T-cell (primary cell): ENCODE data around the gene KIFAP3. TPM values are rescaled to one million over a fixed set of nuclear protein-coding genes. Genes with fewer than 3 reads are reported as not detected.

Experiments used
- ATAC-seq, 4 experiments: fragments of 200-7000 bp in 3 of 4; fragments of 150-1000 bp in 1 of 4; cut with Tn5 transposase; replicated peaks in 1 of 4; 1 replicate in 3 of 4; 2 replicates in 1 of 4; pipeline ENCODE4 v1.10.0; 2021; ENCODE audit warnings: moderate library complexity in 3 of 4, mild to moderate bottlenecking in 2 of 4, moderate number of reproducible peaks in 1 of 4
- CTCF ChIA-PET, 2 donors: fragments of 300-600 bp; sonication (Branson Sonifier 250); formaldehyde crosslinking; loops; one replicate each; lab custom pipeline; 2022; ENCODE audit warnings: antibody characterized with exemption in 2 of 2; lab: Charles Lee
- POLR2A ChIA-PET, 2 donors: fragments of 300-600 bp; sonication (Branson Sonifier 250); formaldehyde crosslinking; loops; one replicate each; lab custom pipeline; 2022; ENCODE audit warnings: antibody characterized with exemption in 2 of 2; lab: Charles Lee
- DNase-seq, 35 experiments: peaks; one replicate each; pipeline versions ENCODE4 v3.0.0 to v3.0.0-alpha.2; 2013 to 2023
- H3K27ac ChIP-seq: one replicate; pipeline ENCODE4 v1.5.1; 2013; ENCODE audit warnings: low read length
- H3K27me3 ChIP-seq, 2 experiments: replicated peaks in 1 of 2; 1 replicate in 1 of 2; 2 replicates in 1 of 2; pipeline versions ENCODE4 v1.6.1 to v1.7.0; 2013; ENCODE audit warnings: low read length in 1 of 2, mixed read lengths in 1 of 2; ENCODE audit not compliant: control insufficient read depth in 2 of 2, insufficient read depth in 2 of 2; ENCODE audit errors: extremely low read depth in 1 of 2
- H3K36me3 ChIP-seq, 2 donors: 1 replicate in 1 of 2; 2 replicates in 1 of 2; pipeline versions ENCODE4 v1.6.1 to v1.7.0; 2013; ENCODE audit warnings: low read length in 1 of 2; ENCODE audit not compliant: control insufficient read depth in 2 of 2, insufficient read depth in 1 of 2; ENCODE audit errors: extremely low read depth in 1 of 2
- H3K4me1 ChIP-seq, 2 experiments: 1 replicate in 1 of 2; 2 replicates in 1 of 2; pipeline versions ENCODE4 v1.6.1 to v1.7.0; 2013; ENCODE audit warnings: low read length in 2 of 2, mixed read lengths in 1 of 2; ENCODE audit not compliant: insufficient read depth in 2 of 2, control insufficient read depth in 1 of 2; ENCODE audit errors: extremely low read depth in 1 of 2
- H3K4me3 ChIP-seq, 2 donors: 1 replicate in 1 of 2; 2 replicates in 1 of 2; pipeline versions ENCODE4 v1.5.1 to v1.7.0; 2013; ENCODE audit warnings: mild to moderate bottlenecking in 2 of 2, low read length in 1 of 2, moderate library complexity in 1 of 2; ENCODE audit not compliant: control insufficient read depth in 1 of 2; ENCODE audit errors: extremely low read depth in 1 of 2
- H3K9me3 ChIP-seq: 2 replicates; pipeline ENCODE4 v1.7.0; 2013
- H3K27ac Mint-ChIP-seq, 2 donors: one replicate each; pipeline ENCODE4 v1.8.0; 2020 to 2021; ENCODE audit warnings: mild to moderate bottlenecking in 2 of 2, mixed read lengths in 2 of 2
- H3K27me3 Mint-ChIP-seq, 2 donors: one replicate each; pipeline ENCODE4 v1.8.0; 2021 to 2022; ENCODE audit warnings: mixed read lengths in 2 of 2
- H3K36me3 Mint-ChIP-seq: one replicate; pipeline ENCODE4 v1.8.0; 2021; ENCODE audit warnings: mixed read lengths
- H3K4me1 Mint-ChIP-seq, 3 donors: one replicate each; pipeline ENCODE4 v1.8.0; 2020 to 2022; ENCODE audit warnings: mixed read lengths in 3 of 3, mild to moderate bottlenecking in 1 of 3
- H3K4me3 Mint-ChIP-seq, 3 donors: one replicate each; pipeline ENCODE4 v1.8.0; 2020 to 2022; ENCODE audit warnings: mild to moderate bottlenecking in 3 of 3, mixed read lengths in 3 of 3, moderate library complexity in 3 of 3
- H3K9me3 Mint-ChIP-seq, 3 donors: one replicate each; pipeline ENCODE4 v1.8.0; 2020 to 2022; ENCODE audit warnings: mixed read lengths in 3 of 3
- WGBS: methylation state at CpG from one replicate; pipeline ENCODE4 v1.1.5; 2013; ENCODE audit warnings: missing lambda C conversion rate; ENCODE audit not compliant: insufficient coverage; 5-methylcytosine and 5-hydroxymethylcytosine counted together
- total RNA-seq, 35 experiments: library from RNA in 6 of 35; stranded (reverse) in 6 of 35; fragments of 120-200 nt in 1 of 35; gene quantifications; one replicate each; pipeline versions ENCODE4 v1.2.1 to v1.2.4 and lab custom pipeline; 2013 to 2026

Gene KIFAP3
- total RNA-seq, 5 donors from 2014 or later (not counting 1 experiment from before 2014, with no cell fraction given): 13.8 to 20.2 (median 16.6) TPM

GRCh38 chr1:169902751-169903150 lies 171.7 kb downstream of the KIFAP3 start:
- Mint-ChIP-seq H3K36me3 (no peaks in the 10 kb centered on the region), H3K27ac (peak overlapping the region; percentile 56 to 83), H3K4me3 (peak overlapping the region; percentile 2 to 57 (median 25)), H3K4me1 (peaks cover 18 to 20% (median 20%) of the 10 kb centered on the region in 3 donors), H3K27me3 (peaks cover 3 to 5% of the 10 kb centered on the region in 2 donors), H3K9me3 (peaks cover 0 to 2% (median 0%) of the 10 kb centered on the region in 3 donors)
- Histone ChIP-seq H3K36me3 (no peaks in the 10 kb centered on the region), H3K27me3 (no peaks in the 10 kb centered on the region), H3K4me3 (no peak overlapping the region), H3K4me1 (peaks cover 3 to 4% of the 10 kb centered on the region in 2 experiments), H3K27ac (no peak overlapping the region), H3K9me3 (no peaks in the 10 kb centered on the region)
- WGBS: 64% methylated on average over 1 of the region's 5 CpGs
- ChIA-PET CTCF (interaction anchor here in 1 of 2 donors (0.8 to 1.3 kb wide), 2 partner anchors 26 to 30 kb away, joined by 3 read pairs; no protein-coding TSS in a partner anchor), POLR2A (interaction anchor here (0.5 to 1.4 kb wide), 3 partner anchors 8 to 10 kb away, joined by 3 to 8 read pairs (median 3); no protein-coding TSS in a partner anchor)
- ATAC-seq (peak in 3 of 4 experiments; percentile 55 to 61 (median 61)), DNase-seq (peak in 1 of 35 experiments; percentile 15)

GRCh38 chr1:169901115-169901514 lies 173.4 kb downstream of the KIFAP3 start:
- DNase-seq (no peak), ATAC-seq (no peak)
- POLR2A ChIA-PET: no interaction called here
- Mint-ChIP-seq H3K9me3 (peaks cover 0 to 2% (median 0%) of the 10 kb centered on the region in 3 donors), H3K27me3 (peaks cover 3 to 10% of the 10 kb centered on the region in 2 donors), H3K4me3 (no peak overlapping the region), H3K36me3 (no peaks in the 10 kb centered on the region), H3K4me1 (peaks cover 18 to 20% (median 19%) of the 10 kb centered on the region in 3 donors), H3K27ac (no peak overlapping the region)
- Histone ChIP-seq H3K4me1 (peaks cover 3 to 4% of the 10 kb centered on the region in 2 experiments), H3K36me3 (no peaks in the 10 kb centered on the region), H3K27me3 (no peaks in the 10 kb centered on the region), H3K4me3 (no peak overlapping the region), H3K27ac (no peak overlapping the region), H3K9me3 (no peaks in the 10 kb centered on the region)
- CTCF ChIA-PET: no interaction called here

- H3K4me3 ChIP-seq: no peak overlapping the region
- no peaks in the 10 kb centered on the region for H3K27me3 ChIP-seq
- DNase-seq: no peak
- no peak overlapping the region for H3K27ac ChIP-seq
- peaks cover 3 to 4% of the 10 kb centered on the region in 2 experiments for H3K4me1 ChIP-seq
- H3K4me1 Mint-ChIP-seq: peaks cover 18 to 20% (median 19%) of the 10 kb centered on the region in 3 donors
- POLR2A ChIA-PET: no interaction called here
- H3K27me3 Mint-ChIP-seq: peaks cover 3 to 10% of the 10 kb centered on the region in 2 donors
- no peaks in the 10 kb centered on the region for H3K36me3 ChIP-seq
- peaks cover 0 to 2% (median 0%) of the 10 kb centered on the region in 3 donors for H3K9me3 Mint-ChIP-seq
- no peaks in the 10 kb centered on the region for H3K9me3 ChIP-seq
- CTCF ChIA-PET: no interaction called here
- no peak overlapping the region for H3K4me3 Mint-ChIP-seq
- H3K27ac Mint-ChIP-seq: no peak overlapping the region
- no peaks in the 10 kb centered on the region for H3K36me3 Mint-ChIP-seq
- ATAC-seq: no peak
Observed at GRCh38 chr1:169900571-169900970, 173.9 kb downstream of the KIFAP3 start.

GRCh38 chr1:169899519-169900217 lies 174.8 kb downstream of the KIFAP3 start:
- Histone ChIP-seq H3K4me3 (no peak overlapping the region), H3K27me3 (no peaks in the 10 kb centered on the region), H3K9me3 (no peaks in the 10 kb centered on the region), H3K4me1 (peaks cover 3 to 4% of the 10 kb centered on the region in 2 experiments), H3K36me3 (no peaks in the 10 kb centered on the region), H3K27ac (no peak overlapping the region)
- no peak for DNase-seq
- WGBS: 72% methylated on average over 4 of the region's 4 CpGs
- ChIA-PET CTCF (no interaction called here), POLR2A (no interaction called here)
- no peaks in the 10 kb centered on the region for H3K9me3 Mint-ChIP-seq
- no peaks in the 10 kb centered on the region for H3K36me3 Mint-ChIP-seq
- peaks cover 20 to 22% (median 21%) of the 10 kb centered on the region in 3 donors for H3K4me1 Mint-ChIP-seq
- no peak overlapping the region for H3K27ac Mint-ChIP-seq
- ATAC-seq: no peak
- H3K27me3 Mint-ChIP-seq: peaks cover 3 to 10% of the 10 kb centered on the region in 2 donors
- no peak overlapping the region for H3K4me3 Mint-ChIP-seq

GRCh38 chr1:169896013-169896412 lies 178.5 kb downstream of the KIFAP3 start:
- no peak overlapping the region for H3K27ac ChIP-seq
- peaks cover 0 to 10% of the 10 kb centered on the region in 2 donors for H3K27me3 Mint-ChIP-seq
- no peaks in the 10 kb centered on the region for H3K9me3 Mint-ChIP-seq
- H3K9me3 ChIP-seq: no peaks in the 10 kb centered on the region
- no peak overlapping the region for H3K4me3 ChIP-seq
- no peaks in the 10 kb centered on the region for H3K36me3 ChIP-seq
- peaks cover 26 to 28% (median 27%) of the 10 kb centered on the region in 3 donors for H3K4me1 Mint-ChIP-seq
- H3K36me3 Mint-ChIP-seq: no peaks in the 10 kb centered on the region
- no peak overlapping the region for H3K4me3 Mint-ChIP-seq
- no peaks in the 10 kb centered on the region for H3K27me3 ChIP-seq
- ChIA-PET POLR2A (no interaction called here), CTCF (interaction anchor here in 1 of 2 donors (0.5 kb wide), 1 partner anchor 101 kb away, joined by 4 read pairs; no protein-coding TSS in a partner anchor)
- DNase-seq: peak in 1 of 35 experiments; percentile 9
- ATAC-seq: no peak
- no peak overlapping the region for H3K27ac Mint-ChIP-seq
- peaks cover 19 to 20% of the 10 kb centered on the region in 2 experiments for H3K4me1 ChIP-seq
- WGBS: 100% methylated on average over 1 of the region's 4 CpGs

GRCh38 chr1:169894424-169895145 lies 179.9 kb downstream of the KIFAP3 start:
- H3K27ac ChIP-seq: peak overlapping the region; percentile 98
- peak overlapping the region; percentile 87 to 90 (median 89) for H3K4me3 Mint-ChIP-seq
- ATAC-seq (no peak), DNase-seq (peak in 2 of 35 experiments; percentile 8 to 9)
- peaks cover 38 to 41% (median 40%) of the 10 kb centered on the region in 3 donors for H3K4me1 Mint-ChIP-seq
- no peaks in the 10 kb centered on the region for H3K36me3 ChIP-seq
- no peaks in the 10 kb centered on the region for H3K9me3 ChIP-seq
- H3K4me1 ChIP-seq: peaks cover 23 to 27% of the 10 kb centered on the region in 2 experiments
- H3K36me3 Mint-ChIP-seq: no peaks in the 10 kb centered on the region
- POLR2A ChIA-PET: interaction anchor here (0.6 to 2.8 kb wide), 5 partner anchors 8 to 527 kb away, joined by 3 to 11 read pairs (median 4); partner anchors contain the start of genes BLZF1 (in 1 of the 2), KIFAP3 (in 1 of the 2) and NME7 (in 1 of the 2)
- peak overlapping the region; percentile 99 to 100 for H3K27ac Mint-ChIP-seq
- peaks cover 0 to 10% of the 10 kb centered on the region in 2 donors for H3K27me3 Mint-ChIP-seq
- H3K4me3 ChIP-seq: peak overlapping the region; percentile 61 to 95
- 44% methylated on average over 12 of the region's 15 CpGs for WGBS
- CTCF ChIA-PET: interaction anchor here in 1 of 2 donors (1.0 to 1.7 kb wide), 3 partner anchors 180 to 1419 kb away, joined by 3 to 13 read pairs (median 4); partner anchors contain the start of genes FMO4 and KIFAP3
- H3K9me3 Mint-ChIP-seq: no peaks in the 10 kb centered on the region
- no peaks in the 10 kb centered on the region for H3K27me3 ChIP-seq
